BLaER1 treated with 17β-estradiol and CSF1 and Interleukin-3, amounts not matched to agents 10 nM and 100 nM (cell line): ENCODE measurements around the gene IFIT1.
"Not testable (repeated sequence)": the region's sequence is repeated elsewhere in the genome, so short reads cannot be mapped to it uniquely, and the experiment has no call there.

Experiments
- H3K27ac ChIP-seq, 11 experiments: shearing (Covaris generic); formaldehyde crosslinking; 2 replicates each; pipeline ENCODE4 v1.8.1; 2022
- H3K27me3 ChIP-seq, 11 experiments: shearing (Covaris generic); formaldehyde crosslinking; 2 replicates each; pipeline ENCODE4 v1.8.1; 2022
- H3K36me3 ChIP-seq, 11 experiments: shearing (Covaris generic); formaldehyde crosslinking; 2 replicates each; pipeline ENCODE4 v1.8.1; 2022
- H3K4me1 ChIP-seq, 10 experiments: shearing (Covaris generic); formaldehyde crosslinking; 2 replicates each; pipeline ENCODE4 v1.8.1; 2022
- H3K4me2 ChIP-seq, 11 experiments: shearing (Covaris generic); formaldehyde crosslinking; 2 replicates each; pipeline ENCODE4 v1.8.1; 2022
- H3K4me3 ChIP-seq, 10 experiments: shearing (Covaris generic); formaldehyde crosslinking; 2 replicates each; pipeline ENCODE4 v1.8.1; 2022
- H3K9ac ChIP-seq, 11 experiments: shearing (Covaris generic); formaldehyde crosslinking; 2 replicates each; pipeline ENCODE4 v1.8.1; 2022
- H3K9me3 ChIP-seq, 11 experiments: shearing (Covaris generic); formaldehyde crosslinking; replicated peaks in 1 of 11; 2 replicates each; pipeline ENCODE4 v1.8.1; 2022
- H4K20me1 ChIP-seq, 11 experiments: shearing (Covaris generic); formaldehyde crosslinking; 2 replicates each; pipeline ENCODE4 v1.8.1; 2022
- Cebpa-rat ChIP-seq, 11 experiments: shearing (Covaris generic); IDR thresholded peaks; 2 replicates each; pipeline ENCODE4 v1.8.1; 2022

The IFIT1 gene

DNA sequence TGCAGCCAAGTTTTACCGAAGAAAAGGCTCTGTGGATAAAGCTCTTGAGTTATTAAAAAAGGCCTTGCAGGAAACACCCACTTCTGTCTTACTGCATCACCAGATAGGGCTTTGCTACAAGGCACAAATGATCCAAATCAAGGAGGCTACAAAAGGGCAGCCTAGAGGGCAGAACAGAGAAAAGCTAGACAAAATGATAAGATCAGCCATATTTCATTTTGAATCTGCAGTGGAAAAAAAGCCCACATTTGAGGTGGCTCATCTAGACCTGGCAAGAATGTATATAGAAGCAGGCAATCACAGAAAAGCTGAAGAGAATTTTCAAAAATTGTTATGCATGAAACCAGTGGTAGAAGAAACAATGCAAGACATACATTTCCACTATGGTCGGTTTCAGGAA lies 10.6 kb downstream of the IFIT1 start:
- Histone ChIP-seq H3K4me1 (no peaks in the 10 kb centered on the region), H3K27me3 (no peaks in the 10 kb centered on the region), H4K20me1 (no peaks in the 10 kb centered on the region), H3K4me2 (no peak overlapping the region), H3K9ac (no peak overlapping the region), H3K27ac (no peak overlapping the region), H3K9me3 (peaks cover 0 to 19% (median 12%) of the 10 kb centered on the region in 11 experiments; a peak in 8 of 22 replicates), H3K4me3 (no peak overlapping the region), H3K36me3 (peaks cover 0 to 38% (median 16%) of the 10 kb centered on the region in 11 experiments; a peak in 14 of 22 replicates)
- no peak for TF ChIP-seq Cebpa-rat (IDR thresholded peaks at IDR 0.05)

DNA sequence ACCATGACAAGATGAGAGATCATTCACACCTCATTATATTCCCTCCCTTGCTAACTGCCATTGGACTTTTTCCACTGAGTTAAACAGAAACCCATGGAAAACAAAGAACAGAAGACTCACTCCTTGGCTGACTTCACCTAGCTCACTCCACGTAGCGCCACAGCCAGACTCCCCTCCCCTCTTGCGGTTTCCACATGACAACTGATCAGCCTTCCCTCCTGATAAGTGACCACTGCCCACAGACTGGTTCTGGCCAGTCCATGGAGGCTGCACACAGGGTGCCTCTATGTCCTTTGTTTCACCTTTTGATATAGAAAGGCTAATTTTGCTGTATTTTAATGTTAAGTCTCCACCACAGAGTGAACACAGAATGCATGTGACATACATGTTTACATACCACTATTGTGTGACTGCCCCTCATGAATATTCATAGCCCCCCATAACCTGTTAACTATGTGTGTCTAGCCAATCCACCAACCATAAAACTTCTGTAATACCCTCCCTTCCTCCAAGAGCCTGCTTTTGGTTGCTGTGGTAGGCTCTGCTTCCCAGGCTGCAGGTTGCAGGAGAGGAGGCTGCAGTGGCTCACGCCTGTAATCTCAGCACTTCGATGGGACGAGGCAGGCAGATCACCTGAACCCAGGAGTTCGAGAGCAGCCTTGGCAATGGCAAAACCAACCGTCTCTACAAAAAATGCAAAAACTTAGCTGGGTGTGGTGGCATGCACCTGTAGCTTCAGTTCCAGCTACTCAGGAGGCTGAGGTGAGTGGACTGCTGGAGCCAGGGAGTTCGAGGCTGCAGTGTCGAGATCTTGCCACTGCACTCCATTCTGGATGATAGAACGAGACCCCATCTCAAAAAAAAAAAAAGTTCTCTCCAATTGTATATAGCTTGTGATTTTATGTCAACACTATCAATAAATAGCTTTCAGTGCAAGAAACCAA lies 12.0 kb downstream of the IFIT1 start:
- Histone ChIP-seq H3K36me3 (peaks cover 0 to 38% (median 16%) of the 10 kb centered on the region in 11 experiments; a peak in 14 of 22 replicates), H3K4me2 (no peak overlapping the region), H3K9me3 (peaks cover 0 to 15% (median 8%) of the 10 kb centered on the region in 11 experiments; a peak in 7 of 22 replicates), H3K27ac (no peak overlapping the region), H3K27me3 (no peaks in the 10 kb centered on the region), H3K4me3 (no peak overlapping the region), H3K9ac (no peak overlapping the region), H3K4me1 (no peaks in the 10 kb centered on the region), H4K20me1 (no peaks in the 10 kb centered on the region)
- no peak for TF ChIP-seq Cebpa-rat (IDR thresholded peaks at IDR 0.05)

DNA sequence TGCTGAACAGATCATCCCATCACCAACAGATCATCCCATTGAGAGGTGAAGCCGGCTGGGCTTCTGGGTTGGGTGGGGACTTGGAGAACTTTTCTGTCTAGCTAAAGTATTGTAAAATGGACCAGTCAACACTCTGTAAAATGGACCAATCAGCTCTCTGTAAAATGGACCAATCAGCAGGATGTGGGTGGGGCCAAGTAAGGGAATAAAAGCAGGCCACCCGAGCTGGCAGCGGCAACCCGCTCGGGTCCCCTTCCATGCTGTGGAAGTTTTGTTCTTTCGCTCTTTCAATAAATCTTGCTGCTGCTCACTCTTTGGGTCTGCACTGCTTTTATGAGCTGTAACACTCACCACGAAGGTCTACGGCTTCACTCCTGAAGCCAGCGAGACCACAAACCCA lies 13.8 kb downstream of the IFIT1 start:
- not testable (repeated sequence) for H3K27me3 ChIP-seq, H3K4me3 ChIP-seq, H3K27ac ChIP-seq, H4K20me1 ChIP-seq, H3K4me2 ChIP-seq, H3K9ac ChIP-seq
- H3K9me3 ChIP-seq, result peaks cover 0 to 15% (median 8%) of the 10 kb centered on the region in 11 experiments; a peak in 9 of 22 replicates
- peaks cover 0 to 38% (median 16%) of the 10 kb centered on the region in 11 experiments; a peak in 14 of 22 replicates for H3K36me3 ChIP-seq
- peaks cover 0 to 14% (median 0%) of the 10 kb centered on the region in 10 experiments; a peak in 5 of 20 replicates for H3K4me1 ChIP-seq

DNA sequence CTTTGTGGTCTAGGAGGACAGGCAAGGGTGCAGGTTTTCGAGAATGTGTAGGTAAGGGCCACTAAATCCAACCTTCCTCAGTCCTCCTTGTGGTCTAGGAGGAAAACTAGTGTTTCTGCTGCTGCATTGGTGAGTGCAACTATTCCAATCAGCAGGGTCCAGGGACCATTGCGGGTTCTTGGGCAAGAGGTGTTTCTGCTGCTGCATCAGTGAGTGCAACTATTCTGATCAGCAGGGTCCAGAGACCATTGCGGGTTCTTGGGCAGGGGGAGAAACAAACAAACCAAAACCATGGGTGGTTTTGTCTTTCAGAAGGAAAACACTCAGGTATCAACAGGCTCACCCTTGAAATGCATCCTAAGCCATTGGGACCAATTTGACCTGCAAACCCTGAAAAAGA lies 15.4 kb downstream of the IFIT1 start:
- peaks cover 9 to 28% (median 21%) of the 10 kb centered on the region in 11 experiments for H3K9me3 ChIP-seq
- not testable (repeated sequence) for H3K4me2 ChIP-seq, H3K9ac ChIP-seq, H3K27me3 ChIP-seq, H4K20me1 ChIP-seq, H3K27ac ChIP-seq, H3K4me3 ChIP-seq
- peaks cover 0 to 23% (median 2%) of the 10 kb centered on the region in 10 experiments; a peak in 11 of 20 replicates for H3K4me1 ChIP-seq
- peaks cover 0 to 30% (median 9%) of the 10 kb centered on the region in 11 experiments; a peak in 14 of 22 replicates for H3K36me3 ChIP-seq

DNA sequence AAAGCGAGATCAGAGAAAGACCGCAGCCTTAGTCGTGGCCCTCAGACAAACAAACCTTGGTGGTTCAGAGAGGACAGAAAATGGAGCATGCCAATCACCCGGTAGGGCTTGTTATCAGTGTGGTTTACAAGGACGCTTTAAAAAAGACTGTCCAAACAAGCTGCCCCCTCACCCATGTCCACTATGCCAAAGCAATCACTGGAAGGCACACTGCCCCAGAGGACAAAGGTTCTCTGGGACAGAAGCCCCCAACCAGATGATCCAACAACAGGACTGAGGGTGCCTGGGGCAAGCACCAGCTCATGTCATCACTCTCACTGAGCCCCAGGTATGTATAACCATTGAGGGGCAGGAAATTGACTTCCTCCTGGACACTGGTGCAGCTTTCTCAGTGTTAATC lies 16.9 kb downstream of the IFIT1 start:
- H3K4me2 ChIP-seq, H3K27me3 ChIP-seq, H3K9ac ChIP-seq, H3K4me3 ChIP-seq, H3K27ac ChIP-seq, H4K20me1 ChIP-seq: not testable (repeated sequence)
- Histone ChIP-seq H3K9me3 (peaks cover 9 to 28% (median 21%) of the 10 kb centered on the region in 11 experiments), H3K4me1 (peaks cover 9 to 35% (median 14%) of the 10 kb centered on the region in 10 experiments), H3K36me3 (peaks cover 0 to 16% (median 0%) of the 10 kb centered on the region in 11 experiments; a peak in 9 of 22 replicates)

DNA sequence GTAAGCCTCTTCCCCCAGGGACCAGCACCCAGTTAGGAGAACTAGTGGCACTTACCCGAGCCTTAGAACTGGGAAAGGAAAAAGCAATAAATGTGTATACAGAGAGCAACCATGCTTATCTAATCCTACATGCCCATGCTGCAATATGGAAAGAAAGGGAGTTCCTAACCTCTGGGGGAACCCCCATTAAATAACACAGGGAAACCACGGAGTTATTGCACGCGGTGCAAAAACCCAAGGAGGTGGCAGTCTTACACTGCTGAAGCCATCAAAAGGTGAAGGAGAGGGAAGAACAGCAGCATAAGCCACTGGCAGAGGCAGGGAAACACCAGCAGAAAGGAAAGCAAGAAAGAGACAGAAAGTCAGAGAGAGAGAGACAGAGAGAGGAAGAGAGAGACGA lies 18.1 kb downstream of the IFIT1 start:
- not testable (repeated sequence) for H3K27ac ChIP-seq, H3K27me3 ChIP-seq, H3K9ac ChIP-seq, H4K20me1 ChIP-seq, H3K4me3 ChIP-seq
- H3K36me3 ChIP-seq, result peaks cover 0 to 14% (median 0%) of the 10 kb centered on the region in 11 experiments; a peak in 6 of 22 replicates
- peak overlapping the region in 2 of 11 experiments; percentile 28 to 55; a peak in 5 of 22 replicates for H3K4me2 ChIP-seq
- H3K4me1 ChIP-seq, result peaks cover 11 to 37% (median 15%) of the 10 kb centered on the region in 10 experiments
- H3K9me3 ChIP-seq, result peaks cover 9 to 28% (median 21%) of the 10 kb centered on the region in 11 experiments

DNA sequence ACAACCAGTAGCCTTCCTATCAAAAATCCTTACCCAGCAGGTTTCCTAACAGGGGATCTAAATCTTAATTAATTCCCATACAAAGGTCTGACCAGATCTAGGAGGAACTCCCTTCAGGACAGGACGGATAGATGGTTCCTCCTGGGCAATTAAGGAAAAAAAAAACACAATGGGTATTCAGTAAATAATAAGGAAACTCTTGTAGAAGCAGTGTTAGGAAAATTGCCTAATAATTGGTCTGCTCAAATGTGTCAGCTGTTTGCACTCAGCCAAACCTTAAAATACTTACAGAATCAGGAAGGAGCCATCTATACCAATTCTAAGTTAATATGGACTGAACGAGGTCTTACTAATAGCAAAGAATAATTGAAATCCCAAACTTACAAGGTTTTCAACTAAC lies 18.7 kb downstream of the IFIT1 start:
- not testable (repeated sequence) for H3K9ac ChIP-seq, H3K27ac ChIP-seq, H3K4me3 ChIP-seq, H3K27me3 ChIP-seq, H4K20me1 ChIP-seq
- Histone ChIP-seq H3K4me2 (peak overlapping the region in 2 of 11 experiments; percentile 28 to 55; a peak in 3 of 22 replicates), H3K9me3 (peaks cover 9 to 26% (median 20%) of the 10 kb centered on the region in 11 experiments), H3K36me3 (peaks cover 0 to 12% (median 0%) of the 10 kb centered on the region in 11 experiments; a peak in 7 of 22 replicates), H3K4me1 (peaks cover 17 to 43% (median 21%) of the 10 kb centered on the region in 10 experiments)

DNA sequence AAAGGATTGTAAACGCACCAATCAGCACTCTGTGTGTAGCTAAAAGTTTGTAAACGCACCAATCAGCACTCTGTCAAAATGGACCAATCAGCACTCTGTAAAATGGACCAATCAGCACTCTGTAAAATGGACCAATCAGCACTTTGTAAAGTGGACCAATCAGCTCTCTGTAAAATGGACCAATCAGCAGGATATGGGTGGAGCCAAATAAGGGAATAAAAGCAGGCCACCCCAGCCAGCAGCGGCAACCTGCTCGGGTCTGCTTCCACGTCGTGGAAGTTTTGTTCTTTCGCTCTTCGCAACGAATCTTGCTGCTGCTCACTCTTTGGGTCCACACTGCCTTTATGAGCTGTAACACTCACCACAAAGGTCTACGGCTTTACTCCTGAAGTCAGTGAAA lies 19.9 kb downstream of the IFIT1 start:
- H3K4me3 ChIP-seq, H3K9ac ChIP-seq: not testable (repeated sequence)

DNA sequence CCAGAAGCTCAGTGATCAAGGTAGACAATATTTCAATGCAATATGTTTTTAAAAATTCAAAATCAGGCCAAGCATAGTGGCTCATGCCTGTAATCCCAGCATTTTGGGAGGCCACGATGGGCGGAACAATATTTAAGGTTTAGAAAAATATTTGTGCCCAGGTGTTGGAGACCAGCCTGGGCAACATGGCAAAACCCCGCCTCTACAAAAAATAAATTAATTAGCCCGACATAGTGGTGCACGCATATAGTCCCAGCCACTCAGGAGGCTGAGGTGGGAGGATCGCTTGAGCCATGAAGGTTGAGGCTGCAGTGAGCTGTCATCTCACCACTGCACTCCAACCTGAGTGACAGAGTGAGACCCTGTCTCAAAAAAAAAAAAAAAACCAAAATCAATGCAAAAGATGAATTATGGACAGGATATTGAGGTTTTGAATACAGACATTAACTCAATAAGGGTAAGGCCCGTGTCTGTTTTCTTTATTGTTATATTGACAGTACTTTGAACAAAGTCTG lies 21.0 kb downstream of the IFIT1 start:
- peaks cover 12 to 17% (median 14%) of the 10 kb centered on the region in 11 experiments; a peak in 21 of 22 replicates for H3K36me3 ChIP-seq
- peaks cover 0 to 26% (median 0%) of the 10 kb centered on the region in 11 experiments; a peak in 8 of 22 replicates for H4K20me1 ChIP-seq
- H3K27me3 ChIP-seq, result no peaks in the 10 kb centered on the region
- peaks cover 6 to 13% (median 11%) of the 10 kb centered on the region in 11 experiments for H3K9me3 ChIP-seq
- H3K27ac ChIP-seq, result peak overlapping the region in 10 of 11 experiments; percentile 84 to 98 (median 94); a peak in 18 of 22 replicates
- H3K4me3 ChIP-seq, result peak overlapping the region; percentile 75 to 92 (median 84); a peak in 19 of 20 replicates
- H3K4me2 ChIP-seq, result peak overlapping the region; percentile 67 to 93 (median 83)
- H3K9ac ChIP-seq, result peak overlapping the region; percentile 84 to 97 (median 93); a peak in 21 of 22 replicates
- peaks cover 36 to 59% (median 42%) of the 10 kb centered on the region in 10 experiments for H3K4me1 ChIP-seq
- no peak for TF ChIP-seq Cebpa-rat (IDR thresholded peaks at IDR 0.05)

More for the DNA sequence above, 19.9 kb downstream of the IFIT1 start:
- peaks cover 24 to 49% (median 31%) of the 10 kb centered on the region in 10 experiments for H3K4me1 ChIP-seq
- H3K36me3 ChIP-seq, H3K27ac ChIP-seq, H3K27me3 ChIP-seq: not testable (repeated sequence)
- H4K20me1 ChIP-seq, result peaks cover 0 to 14% (median 0%) of the 10 kb centered on the region in 11 experiments; a peak in 5 of 22 replicates
- peak overlapping the region in 2 of 11 experiments; percentile 81 to 90; a peak in 1 of 22 replicates for H3K4me2 ChIP-seq
- peaks cover 6 to 16% (median 11%) of the 10 kb centered on the region in 11 experiments for H3K9me3 ChIP-seq
